ENCODE measurements around the gene NANS. TPM values are rescaled to one million over a fixed set of nuclear protein-coding genes. Genes with fewer than 3 reads are reported as not detected.

The NANS gene
- total and polyA plus RNA-seq, 2 of the 13 experiments (the other 11 are each of a cell fraction or from before 2014, with no cell fraction given) = 86.9 to 203 TPM

GRCh38 chr9:98118640-98119601, 62.4 kb downstream of the NANS start, which contains the start of gene TRIM14 (continued):
- TF ChIP-seq DMTF1 (CRISPR knock-in tag; IDR thresholded peaks at IDR 0.05) (no peak), ZFP41 (CRISPR knock-in tag; IDR thresholded peaks at IDR 0.05; ENCODE audit: borderline replicate concordance) (0 out of 2 replicates have a peak, but pooled peaks have one; percentile 45), NR2F2 (IDR thresholded peaks at IDR 0.05; ENCODE audit: borderline replicate concordance, low read depth) (no peak), ZNF329 (CRISPR knock-in tag; IDR thresholded peaks at IDR 0.05; ENCODE audit: low read depth) (peak; percentile 64; the same call in 1 of the 2 replicates), HNF1A (IDR thresholded peaks at IDR 0.05; ENCODE audit: low read depth) (no peak), HNF1A (CRISPR knock-in tag; IDR thresholded peaks at IDR 0.05; ENCODE audit: borderline replicate concordance) (peak; percentile 39; the same call in 1 of the 2 replicates), CSRNP2 (CRISPR knock-in tag; conservative IDR thresholded peaks at IDR 0.05; ENCODE audit: low read depth) (no peak), ZNF749 (CRISPR knock-in tag; IDR thresholded peaks at IDR 0.05; ENCODE audit: borderline replicate concordance) (peak; percentile 61; the same call in 1 of the 2 replicates), SMYD3 (CRISPR knock-in tag; IDR thresholded peaks at IDR 0.05) (no peak), SMAD3 (CRISPR knock-in tag; IDR thresholded peaks at IDR 0.05) (no peak), CBX5 (CRISPR knock-in tag; IDR thresholded peaks at IDR 0.05; ENCODE audit: borderline replicate concordance) (peak; percentile 71; the same call in 1 of the 2 replicates), MED8 (CRISPR knock-in tag; IDR thresholded peaks at IDR 0.05; ENCODE audit: insufficient replicate concordance) (no peak), ZNF563 (CRISPR knock-in tag; IDR thresholded peaks at IDR 0.05) (peak; percentile 42; the same call in 1 of the 2 replicates), FOXP1 (IDR thresholded peaks at IDR 0.05) (no peak), FOXP1 (CRISPR knock-in tag; IDR thresholded peaks at IDR 0.05) (no peak), ZNF414 (CRISPR knock-in tag; IDR thresholded peaks at IDR 0.05) (0 out of 2 replicates have a peak, but pooled peaks have one; percentile 58), ZKSCAN5 (CRISPR knock-in tag; IDR thresholded peaks at IDR 0.05) (no peak), CHD2 (IDR thresholded peaks at IDR 0.05; ENCODE audit: low read depth, low read length) (no peak), ZNF83 (CRISPR knock-in tag; IDR thresholded peaks at IDR 0.05; ENCODE audit: borderline replicate concordance) (no peak; the same call in 1 of the 2 replicates), SP140L (CRISPR knock-in tag; IDR thresholded peaks at IDR 0.05; ENCODE audit: borderline replicate concordance) (no peak; the same call in 1 of the 2 replicates)

All from HepG2 (cell line).